HUES64 (cell line): ENCODE results near the gene ATRIP.

Experiments
- H3K27ac ChIP-seq: 2 replicates; pipeline ENCODE4 v1.7.0; 2013; ENCODE audit warnings: low read depth, low read length, inconsistent platforms
- H3K27me3 ChIP-seq: 2 replicates; pipeline ENCODE4 v1.6.1; 2013; ENCODE audit warnings: mild to moderate bottlenecking, low read length; ENCODE audit not compliant: insufficient read depth
- H3K36me3 ChIP-seq: 2 replicates; pipeline ENCODE4 v1.6.1; 2013; ENCODE audit warnings: mild to moderate bottlenecking, low read length; ENCODE audit not compliant: insufficient read depth
- H3K4me1 ChIP-seq: 2 replicates; pipeline ENCODE4 v1.6.1; 2013; ENCODE audit warnings: mild to moderate bottlenecking, low read length, moderate library complexity; ENCODE audit not compliant: insufficient read depth
- H3K4me3 ChIP-seq: 2 replicates; pipeline ENCODE4 v1.5.1; 2013; ENCODE audit warnings: mild to moderate bottlenecking, low read length, moderate library complexity
- H3K9ac ChIP-seq: 2 replicates; pipeline ENCODE4 v1.6.1; 2013; ENCODE audit warnings: mild to moderate bottlenecking, low read depth, low read length
- H3K9me3 ChIP-seq: 2 replicates; pipeline ENCODE4 v1.6.1; 2013; ENCODE audit warnings: low read depth, low read length; ENCODE audit not compliant: insufficient read depth
- WGBS: fragments of 150-250, 120-280 bp; methylation state at CpG from one replicate; pipeline ENCODE4 v1.1.7; 2013; ENCODE audit warnings: missing lambda C conversion rate; 5-methylcytosine and 5-hydroxymethylcytosine counted together

Gene ATRIP

GRCh38 chr3:48500656-48501055 lies 54.1 kb downstream of the ATRIP start:
- Histone ChIP-seq H3K4me3 (no peak overlapping the region), H3K9ac (no peak overlapping the region), H3K9me3 (no peaks in the 10 kb centered on the region), H3K27ac (no peak overlapping the region), H3K4me1 (peaks cover 16% of the 10 kb centered on the region), H3K36me3 (peaks cover 22% of the 10 kb centered on the region), H3K27me3 (no peaks in the 10 kb centered on the region)
- 91% methylated on average over 5 of the region's 5 CpGs for WGBS

GRCh38 chr3:48501196-48501595 lies 54.7 kb downstream of the ATRIP start:
- no peak overlapping the region for H3K9ac ChIP-seq
- H3K4me3 ChIP-seq = no peak overlapping the region
- H3K27me3 ChIP-seq = no peaks in the 10 kb centered on the region
- peaks cover 22% of the 10 kb centered on the region for H3K36me3 ChIP-seq
- peaks cover 16% of the 10 kb centered on the region for H3K4me1 ChIP-seq
- H3K9me3 ChIP-seq = no peaks in the 10 kb centered on the region
- WGBS = 89% methylated on average over 7 of the region's 7 CpGs
- no peak overlapping the region for H3K27ac ChIP-seq

GRCh38 chr3:48502121-48502520 lies 55.6 kb downstream of the ATRIP start:
- 94% methylated on average over 5 of the region's 5 CpGs for WGBS
- H3K27ac ChIP-seq = no peak overlapping the region

GRCh38 chr3:48502728-48503168 lies 56.2 kb downstream of the ATRIP start:
- H3K4me3 ChIP-seq = peak overlapping the region; percentile 69
- no peak overlapping the region for H3K27ac ChIP-seq
- 91% methylated on average over 6 of the region's 6 CpGs for WGBS
- H3K27me3 ChIP-seq = no peaks in the 10 kb centered on the region
- peaks cover 20% of the 10 kb centered on the region for H3K36me3 ChIP-seq
- no peak overlapping the region; the same call in 1 of the 2 replicates for H3K9ac ChIP-seq
- H3K9me3 ChIP-seq = no peaks in the 10 kb centered on the region
- H3K4me1 ChIP-seq = peaks cover 19% of the 10 kb centered on the region

More at GRCh38 chr3:48502121-48502520, 55.6 kb downstream of the ATRIP start:
- H3K9ac ChIP-seq = no peak overlapping the region
- H3K9me3 ChIP-seq = no peaks in the 10 kb centered on the region
- peaks cover 16% of the 10 kb centered on the region for H3K4me1 ChIP-seq
- H3K27me3 ChIP-seq = no peaks in the 10 kb centered on the region
- H3K36me3 ChIP-seq = peaks cover 22% of the 10 kb centered on the region
- H3K4me3 ChIP-seq = no peak overlapping the region

GRCh38 chr3:48503401-48504050 lies 57.0 kb downstream of the ATRIP start:
- Histone ChIP-seq H3K4me1 (peaks cover 19% of the 10 kb centered on the region), H3K4me3 (peak overlapping the region; percentile 69), H3K36me3 (peaks cover 13% of the 10 kb centered on the region), H3K9me3 (no peaks in the 10 kb centered on the region), H3K27me3 (no peaks in the 10 kb centered on the region), H3K27ac (peak overlapping the region; percentile 66), H3K9ac (peak overlapping the region; percentile 70)
- WGBS = 2% methylated on average over 26 of the region's 26 CpGs

- Histone ChIP-seq H3K4me1 (peaks cover 24% of the 10 kb centered on the region), H3K4me3 (peak within 1 kb of the TSS; percentile 69), H3K27ac (peak within 1 kb of the TSS; percentile 66), H3K27me3 (no peaks in the 10 kb centered on the region), H3K36me3 (peaks cover 12% of the 10 kb centered on the region), H3K9me3 (no peaks in the 10 kb centered on the region), H3K9ac (peak within 1 kb of the TSS; percentile 70)
- WGBS = 6% methylated on average over 66 of the region's 66 CpGs
Observed at GRCh38 chr3:48504051-48504946, 57.8 kb downstream of the ATRIP start, which contains the start of gene SHISA5. SHISA5 (minus strand) TSS chr3:48504174; CDS start chr3:48504094, 80 bp downstream.

GRCh38 chr3:48505146-48505545 lies 58.6 kb downstream of the ATRIP start:
- H3K9ac ChIP-seq = no peak overlapping the region
- H3K9me3 ChIP-seq = no peaks in the 10 kb centered on the region
- peaks cover 27% of the 10 kb centered on the region for H3K4me1 ChIP-seq
- peak overlapping the region; percentile 69; the same call in 1 of the 2 replicates for H3K4me3 ChIP-seq
- no peaks in the 10 kb centered on the region for H3K27me3 ChIP-seq
- H3K36me3 ChIP-seq = peaks cover 7% of the 10 kb centered on the region; the same call in 1 of the 2 replicates
- WGBS = 91% methylated on average over 1 of the region's 2 CpGs
- H3K27ac ChIP-seq = no peak overlapping the region

GRCh38 chr3:48505968-48506504 lies 59.5 kb downstream of the ATRIP start:
- H3K27me3 ChIP-seq = no peaks in the 10 kb centered on the region
- no peaks in the 10 kb centered on the region for H3K9me3 ChIP-seq
- peaks cover 27% of the 10 kb centered on the region for H3K4me1 ChIP-seq
- H3K9ac ChIP-seq = no peak overlapping the region
- WGBS = 95% methylated on average over 6 of the region's 6 CpGs
- no peak overlapping the region for H3K4me3 ChIP-seq
- H3K27ac ChIP-seq = no peak overlapping the region
- H3K36me3 ChIP-seq = no peaks in the 10 kb centered on the region

GRCh38 chr3:48507256-48508061 lies 60.9 kb downstream of the ATRIP start:
- Histone ChIP-seq H3K4me1 (peaks cover 27% of the 10 kb centered on the region), H3K4me3 (no peak overlapping the region), H3K36me3 (no peaks in the 10 kb centered on the region), H3K9me3 (no peaks in the 10 kb centered on the region), H3K27ac (no peak overlapping the region), H3K27me3 (no peaks in the 10 kb centered on the region), H3K9ac (no peak overlapping the region)
- WGBS = 55% methylated on average over 10 of the region's 10 CpGs

- Histone ChIP-seq H3K36me3 (no peaks in the 10 kb centered on the region), H3K27me3 (no peaks in the 10 kb centered on the region), H3K9me3 (no peaks in the 10 kb centered on the region), H3K27ac (no peak overlapping the region), H3K4me1 (peaks cover 11% of the 10 kb centered on the region; the same call in 1 of the 2 replicates), H3K4me3 (no peak overlapping the region), H3K9ac (no peak overlapping the region)
- WGBS = 92% methylated on average over 2 of the region's 4 CpGs
Observed at GRCh38 chr3:48511551-48511950, 65.0 kb downstream of the ATRIP start.
